Mucosa of stomach (tissue), 1 donor: ENCODE measurements around the gene HPCAL1.

Experiments
- H3K27me3 ChIP-seq: one replicate; pipeline ENCODE4 v1.7.0; 2013; ENCODE audit warnings: mild to moderate bottlenecking, low read length; ENCODE audit not compliant: control insufficient read depth, insufficient read depth
- H3K36me3 ChIP-seq: one replicate; pipeline ENCODE4 v1.7.0; 2013; ENCODE audit warnings: low read length; ENCODE audit not compliant: control insufficient read depth, insufficient read depth
- H3K4me1 ChIP-seq: one replicate; pipeline ENCODE4 v1.7.0; 2013; ENCODE audit warnings: mild to moderate bottlenecking, low read length; ENCODE audit not compliant: control insufficient read depth, insufficient read depth
- H3K4me3 ChIP-seq: one replicate; pipeline ENCODE4 v1.7.0; 2013; ENCODE audit warnings: low read length
- H3K9ac ChIP-seq: one replicate; pipeline ENCODE4 v1.7.0; 2013; ENCODE audit warnings: mild to moderate bottlenecking, low read length, moderate library complexity
- H3K9me3 ChIP-seq: one replicate; pipeline ENCODE4 v1.7.0; 2013; ENCODE audit warnings: mild to moderate bottlenecking, low read length, moderate library complexity; ENCODE audit not compliant: control insufficient read depth
- donor health status: Pancreatic carcinoma.

The HPCAL1 gene

GRCh38 chr2:10444463-10444862 is 141.8 kb downstream of the HPCAL1 start:
- Histone ChIP-seq H3K9me3 (no peaks in the 10 kb centered on the region), H3K9ac (no peak overlapping the region), H3K36me3 (peaks cover 6% of the 10 kb centered on the region), H3K4me3 (no peak overlapping the region), H3K4me1 (peaks cover 9% of the 10 kb centered on the region), H3K27me3 (no peaks in the 10 kb centered on the region)

- Histone ChIP-seq H3K4me1 (peaks cover 24% of the 10 kb centered on the region), H3K36me3 (peaks cover under 1% of the 10 kb centered on the region), H3K9me3 (no peaks in the 10 kb centered on the region), H3K9ac (peak overlapping the region; percentile 16), H3K4me3 (no peak overlapping the region), H3K27me3 (no peaks in the 10 kb centered on the region)
Measured at GRCh38 chr2:10446631-10447030, 143.9 kb downstream of the HPCAL1 start.

DNA sequence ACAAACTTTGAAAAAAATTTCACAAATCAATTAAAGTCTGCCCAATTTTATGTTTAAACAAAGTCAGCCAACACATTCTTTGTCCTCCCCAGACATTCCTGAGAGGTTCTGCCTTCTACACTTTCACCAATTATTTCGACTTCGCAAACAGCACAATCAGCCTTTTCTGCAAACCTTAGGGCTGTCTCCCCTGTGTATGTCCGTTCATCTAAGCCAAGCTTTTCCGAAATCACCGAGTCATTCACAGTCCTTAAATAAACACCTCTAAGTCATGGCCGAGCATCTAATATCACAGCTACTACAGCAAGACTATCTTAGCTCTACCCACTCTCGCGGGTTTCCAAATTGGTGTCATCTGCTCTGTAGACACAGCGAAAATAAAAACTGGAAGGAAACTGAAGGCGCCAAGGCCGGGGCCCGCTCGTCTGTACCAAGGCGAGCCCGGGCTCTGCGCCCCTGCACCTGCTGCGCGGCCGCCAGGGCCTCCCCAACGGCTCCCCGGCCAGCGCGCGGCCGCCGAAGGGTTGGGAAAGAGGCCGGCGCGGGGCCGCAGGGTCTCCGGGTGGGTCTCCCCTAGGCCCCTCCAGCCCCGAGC is 144.7 kb downstream of the HPCAL1 start:
- H3K36me3 ChIP-seq: no peaks in the 10 kb centered on the region
- peaks cover 31% of the 10 kb centered on the region for H3K4me1 ChIP-seq

GRCh38 chr2:10447895-10448575 is 145.3 kb downstream of the HPCAL1 start, which contains the start of gene ODC1:
ODC1 (minus strand) TSS chr2:10448327; CDS start chr2:10445032, 3,295 bp downstream.
- peak within 1 kb of the TSS; percentile 86 for H3K9ac ChIP-seq
- H3K4me1 ChIP-seq: peaks cover 38% of the 10 kb centered on the region
- peak within 1 kb of the TSS; percentile 71 for H3K4me3 ChIP-seq
- no peaks in the 10 kb centered on the region for H3K27me3 ChIP-seq
- no peaks in the 10 kb centered on the region for H3K36me3 ChIP-seq
- H3K9me3 ChIP-seq: no peaks in the 10 kb centered on the region

More for the DNA sequence above, 144.7 kb downstream of the HPCAL1 start:
- Histone ChIP-seq H3K9ac (peak overlapping the region; percentile 42), H3K9me3 (no peaks in the 10 kb centered on the region), H3K27me3 (no peaks in the 10 kb centered on the region), H3K4me3 (peak overlapping the region; percentile 3)

GRCh38 chr2:10448576-10449485 is 146.1 kb downstream of the HPCAL1 start:
- Histone ChIP-seq H3K9me3 (no peaks in the 10 kb centered on the region), H3K36me3 (no peaks in the 10 kb centered on the region), H3K9ac (peak overlapping the region; percentile 86), H3K27me3 (no peaks in the 10 kb centered on the region), H3K4me3 (peak overlapping the region; percentile 71), H3K4me1 (peaks cover 46% of the 10 kb centered on the region)

DNA sequence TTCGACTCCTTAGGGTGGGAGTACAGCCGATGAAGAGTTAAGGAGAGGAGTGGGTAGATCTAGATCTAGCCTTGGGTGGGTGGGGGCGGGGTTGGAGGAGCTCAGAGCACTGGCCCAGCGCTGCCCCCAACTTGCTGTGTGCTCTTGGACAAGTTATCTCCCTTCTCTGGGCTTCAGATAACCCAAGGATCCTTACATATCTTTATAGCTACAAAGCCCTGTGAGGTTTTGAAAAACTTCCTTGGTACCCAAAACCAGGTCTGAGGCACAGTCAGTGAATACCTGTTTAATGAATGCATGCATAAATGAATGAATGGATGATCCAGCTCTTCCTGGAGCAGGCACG is 146.8 kb downstream of the HPCAL1 start:
- Histone ChIP-seq H3K4me1 (peaks cover 50% of the 10 kb centered on the region), H3K9me3 (no peaks in the 10 kb centered on the region), H3K9ac (peak overlapping the region; percentile 86), H3K27me3 (no peaks in the 10 kb centered on the region), H3K4me3 (no peak overlapping the region), H3K36me3 (no peaks in the 10 kb centered on the region)

- no peaks in the 10 kb centered on the region for H3K36me3 ChIP-seq
- H3K4me3 ChIP-seq: no peak overlapping the region
- H3K27me3 ChIP-seq: no peaks in the 10 kb centered on the region
- peaks cover 50% of the 10 kb centered on the region for H3K4me1 ChIP-seq
- peak overlapping the region; percentile 36 for H3K9ac ChIP-seq
- no peaks in the 10 kb centered on the region for H3K9me3 ChIP-seq
Measured at GRCh38 chr2:10449838-10450691, 147.4 kb downstream of the HPCAL1 start.

DNA sequence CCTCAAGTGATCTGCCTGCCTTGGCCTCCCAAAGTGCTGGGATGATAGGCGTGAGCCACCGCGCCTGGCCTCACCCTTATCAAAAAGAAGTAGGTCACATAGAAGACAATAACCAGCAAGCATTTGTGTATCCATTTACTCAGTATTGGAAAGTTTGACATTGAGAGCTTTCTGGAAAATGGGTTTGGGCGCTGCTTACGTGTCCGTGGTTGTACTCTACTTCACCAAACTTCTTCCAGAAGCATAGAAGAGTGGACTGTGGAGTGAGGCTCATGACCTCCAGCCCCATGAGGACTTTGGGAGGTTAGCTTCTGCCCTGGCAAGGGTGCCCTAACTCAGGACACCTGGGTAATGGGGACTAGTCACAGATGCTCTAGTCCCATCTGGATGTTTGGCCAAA is 149.1 kb downstream of the HPCAL1 start:
- H3K4me1 ChIP-seq: peaks cover 50% of the 10 kb centered on the region
- H3K9ac ChIP-seq: peak overlapping the region; percentile 19

GRCh38 chr2:10452312-10452711 is 149.6 kb downstream of the HPCAL1 start:
- Histone ChIP-seq H3K4me1 (peaks cover 50% of the 10 kb centered on the region), H3K9ac (peak overlapping the region; percentile 19)

More for the DNA sequence above, 149.1 kb downstream of the HPCAL1 start:
- H3K36me3 ChIP-seq: no peaks in the 10 kb centered on the region
- no peaks in the 10 kb centered on the region for H3K9me3 ChIP-seq
- H3K4me3 ChIP-seq: no peak overlapping the region
- no peaks in the 10 kb centered on the region for H3K27me3 ChIP-seq

DNA sequence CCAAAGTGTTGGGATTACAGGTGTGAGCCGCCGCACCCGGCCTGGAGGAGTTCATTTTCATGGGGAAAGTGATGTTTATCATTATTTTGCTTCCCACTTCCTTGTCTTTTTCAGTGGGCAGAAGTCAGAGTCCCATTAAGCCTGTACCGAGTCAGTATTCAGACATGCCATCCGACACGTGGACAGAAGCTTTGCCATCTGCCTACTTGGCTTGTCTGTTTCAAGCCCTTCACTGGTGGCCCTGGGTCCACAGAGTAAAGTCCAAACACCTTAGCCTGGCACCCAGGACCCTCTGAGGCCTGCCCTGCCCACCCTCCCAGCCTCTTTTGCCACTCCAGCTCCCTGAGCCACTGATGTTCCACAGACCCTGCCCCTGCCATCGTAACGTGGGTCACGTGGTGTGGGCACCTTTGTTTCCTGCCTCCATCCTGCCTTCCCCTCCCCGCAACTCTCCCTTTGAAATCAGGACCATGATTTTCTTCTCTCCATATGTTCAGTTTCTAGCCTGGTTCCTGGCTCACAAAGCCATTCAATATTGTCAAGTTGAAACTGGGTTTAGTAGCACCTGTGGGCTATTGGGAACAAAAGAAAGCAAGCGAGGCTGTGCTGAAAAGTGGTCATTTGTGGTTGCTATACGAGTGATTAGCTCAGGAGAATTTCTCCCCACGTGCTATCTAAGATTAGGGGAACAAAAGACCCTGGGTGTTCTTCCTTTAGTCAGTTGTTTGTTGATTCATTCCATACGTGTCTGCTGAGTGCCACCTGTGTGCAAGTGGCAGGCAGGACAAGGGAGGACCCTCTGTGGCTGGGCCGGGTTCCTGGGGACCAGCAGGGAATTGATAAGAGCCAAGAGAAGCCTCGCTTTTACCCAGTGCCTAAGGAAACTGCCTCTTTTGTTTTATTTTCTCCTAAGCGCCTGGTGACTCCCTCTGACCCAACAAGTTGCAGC is 150.5 kb downstream of the HPCAL1 start:
- Histone ChIP-seq H3K9me3 (no peaks in the 10 kb centered on the region), H3K27me3 (no peaks in the 10 kb centered on the region), H3K9ac (no peak overlapping the region), H3K4me3 (no peak overlapping the region), H3K36me3 (no peaks in the 10 kb centered on the region), H3K4me1 (peaks cover 58% of the 10 kb centered on the region)

More at GRCh38 chr2:10452312-10452711, 149.6 kb downstream of the HPCAL1 start:
- Histone ChIP-seq H3K36me3 (no peaks in the 10 kb centered on the region), H3K9me3 (no peaks in the 10 kb centered on the region), H3K4me3 (no peak overlapping the region), H3K27me3 (no peaks in the 10 kb centered on the region)
